ENCODE data around the gene SYT14.
"Not testable (repeated sequence)": the region's sequence is repeated elsewhere in the genome, so short reads cannot be mapped to it uniquely, and the experiment has no call there.

The SYT14 gene

GRCh38 chr1:209948155-209948554 is 10.1 kb downstream of the SYT14 start:
- no peak overlapping the region for H3K4me3 ChIP-seq (ENCODE audit: low read depth, low read length)
- TF ChIP-seq, protein P1, sequence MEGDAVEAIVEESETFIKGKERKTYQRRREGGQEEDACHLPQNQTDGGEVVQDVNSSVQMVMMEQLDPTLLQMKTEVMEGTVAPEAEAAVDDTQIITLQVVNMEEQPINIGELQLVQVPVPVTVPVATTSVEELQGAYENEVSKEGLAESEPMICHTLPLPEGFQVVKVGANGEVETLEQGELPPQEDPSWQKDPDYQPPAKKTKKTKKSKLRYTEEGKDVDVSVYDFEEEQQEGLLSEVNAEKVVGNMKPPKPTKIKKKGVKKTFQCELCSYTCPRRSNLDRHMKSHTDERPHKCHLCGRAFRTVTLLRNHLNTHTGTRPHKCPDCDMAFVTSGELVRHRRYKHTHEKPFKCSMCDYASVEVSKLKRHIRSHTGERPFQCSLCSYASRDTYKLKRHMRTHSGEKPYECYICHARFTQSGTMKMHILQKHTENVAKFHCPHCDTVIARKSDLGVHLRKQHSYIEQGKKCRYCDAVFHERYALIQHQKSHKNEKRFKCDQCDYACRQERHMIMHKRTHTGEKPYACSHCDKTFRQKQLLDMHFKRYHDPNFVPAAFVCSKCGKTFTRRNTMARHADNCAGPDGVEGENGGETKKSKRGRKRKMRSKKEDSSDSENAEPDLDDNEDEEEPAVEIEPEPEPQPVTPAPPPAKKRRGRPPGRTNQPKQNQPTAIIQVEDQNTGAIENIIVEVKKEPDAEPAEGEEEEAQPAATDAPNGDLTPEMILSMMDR (IDR thresholded peaks at IDR 0.05; ENCODE audit: borderline replicate concordance, insufficient read depth, low read depth, low read length) = no peak

GRCh38 chr1:209956116-209956515 is 18.1 kb downstream of the SYT14 start:
- TF ChIP-seq, protein P1 (IDR thresholded peaks at IDR 0.05; ENCODE audit: borderline replicate concordance, insufficient read depth, low read depth, low read length) = no peak
- H3K4me3 ChIP-seq (ENCODE audit: low read depth, low read length) = no peak overlapping the region

DNA sequence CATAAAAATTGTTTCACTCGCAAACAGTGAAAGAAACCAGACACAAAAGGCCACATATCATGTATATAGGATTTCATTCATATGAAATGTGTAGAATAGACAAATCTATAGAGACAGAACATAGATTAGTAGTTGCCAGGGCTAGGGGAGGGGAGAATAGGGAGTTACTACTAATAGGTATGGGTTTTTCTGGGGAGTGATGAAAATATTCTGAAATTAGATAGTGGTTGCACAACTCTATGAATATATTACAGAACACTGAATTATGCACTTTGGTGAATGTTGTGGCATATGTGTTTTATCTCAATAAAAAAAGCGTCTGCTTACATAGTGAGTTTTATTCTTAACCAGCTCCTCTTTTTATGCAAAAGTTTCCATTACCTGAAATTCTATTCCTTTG is 21.6 kb downstream of the SYT14 start:
- H3K4me3 ChIP-seq (ENCODE audit: low read depth, low read length) = no peak overlapping the region
- TF ChIP-seq, protein P1 (IDR thresholded peaks at IDR 0.05; ENCODE audit: borderline replicate concordance, insufficient read depth, low read depth, low read length) = no peak

DNA sequence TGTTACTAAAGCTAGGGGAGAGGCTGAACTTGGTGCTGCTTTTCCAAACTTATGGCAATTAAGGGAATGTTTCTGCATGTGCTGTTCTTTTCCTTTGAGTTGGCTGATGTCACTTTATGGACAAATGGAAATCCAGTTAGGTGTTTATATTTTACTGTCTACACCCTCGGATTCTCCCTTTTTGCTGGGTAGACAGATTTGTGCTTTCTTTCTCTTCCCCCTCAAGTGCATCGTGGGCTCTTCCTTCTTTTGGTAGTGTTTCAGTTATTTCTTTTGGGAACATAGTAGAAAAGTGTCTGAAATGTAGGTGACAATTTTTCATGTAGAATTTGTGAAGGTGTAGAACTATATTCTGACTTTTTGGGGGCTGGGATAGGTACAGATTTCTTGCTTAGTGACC is 22.9 kb downstream of the SYT14 start:
- no peak overlapping the region for H3K4me3 ChIP-seq (ENCODE audit: low read depth, low read length)
- TF ChIP-seq, protein P1 (IDR thresholded peaks at IDR 0.05; ENCODE audit: borderline replicate concordance, insufficient read depth, low read depth, low read length) = no peak

GRCh38 chr1:209962388-209962787 is 24.4 kb downstream of the SYT14 start:
- TF ChIP-seq, protein P1 (IDR thresholded peaks at IDR 0.05; ENCODE audit: borderline replicate concordance, insufficient read depth, low read depth, low read length) = no peak

DNA sequence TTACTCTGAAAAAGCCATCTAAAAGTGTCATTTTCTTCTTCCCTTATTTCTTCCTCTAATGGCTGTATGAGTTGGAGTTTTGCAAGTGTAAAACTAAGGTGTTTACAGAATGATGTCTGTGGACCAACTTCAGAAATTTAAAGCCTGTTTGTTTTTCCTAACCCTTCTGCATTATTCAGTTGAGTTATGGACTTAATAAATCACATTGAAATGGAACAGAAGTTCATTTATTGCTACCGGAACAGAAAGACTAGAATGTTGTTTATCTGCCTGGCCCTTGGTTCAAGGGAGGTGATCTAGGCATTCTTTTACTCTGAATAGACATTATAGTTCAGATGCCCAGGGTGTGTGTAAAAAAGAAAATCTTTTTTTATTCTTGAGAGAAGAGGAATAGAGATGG is 24.8 kb downstream of the SYT14 start:
- H3K4me3 ChIP-seq (ENCODE audit: low read depth, low read length) = no peak overlapping the region
- TF ChIP-seq, protein P1 (IDR thresholded peaks at IDR 0.05; ENCODE audit: borderline replicate concordance, insufficient read depth, low read depth, low read length) = no peak

More at GRCh38 chr1:209962388-209962787, 24.4 kb downstream of the SYT14 start:
- no peak overlapping the region for H3K4me3 ChIP-seq (ENCODE audit: low read depth, low read length)

- TF ChIP-seq, protein P1 (IDR thresholded peaks at IDR 0.05; ENCODE audit: borderline replicate concordance, insufficient read depth, low read depth, low read length) = no peak
Measured at GRCh38 chr1:209965996-209966395, 28.0 kb downstream of the SYT14 start.

DNA sequence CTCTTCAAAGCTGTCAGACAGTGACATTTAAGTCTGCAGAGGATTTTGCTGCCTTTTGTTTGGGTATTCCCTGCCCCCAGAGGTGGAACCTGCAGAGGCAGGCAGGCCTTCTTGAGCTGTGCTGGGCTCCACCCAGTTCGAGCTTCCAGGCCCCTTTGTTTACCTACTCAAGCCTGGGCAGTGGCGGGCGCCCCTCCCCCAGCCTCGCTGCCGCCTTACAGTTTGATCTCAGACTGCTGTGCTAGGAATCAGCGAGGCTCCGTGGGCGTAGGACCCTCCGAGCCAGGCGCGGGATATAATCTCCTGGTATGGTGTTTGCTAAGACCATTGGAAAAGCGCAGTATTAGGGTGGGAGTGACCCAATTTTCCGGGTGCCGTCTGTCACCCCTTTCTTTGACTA is 40.7 kb downstream of the SYT14 start:
- not testable (repeated sequence) for H3K4me3 ChIP-seq (ENCODE audit: low read depth, low read length)

More at GRCh38 chr1:209965996-209966395, 28.0 kb downstream of the SYT14 start:
- no peak overlapping the region for H3K4me3 ChIP-seq (ENCODE audit: low read depth, low read length)
